Measurements from ENCODE around the gene PDGFB.

PDGFB gene

DNA sequence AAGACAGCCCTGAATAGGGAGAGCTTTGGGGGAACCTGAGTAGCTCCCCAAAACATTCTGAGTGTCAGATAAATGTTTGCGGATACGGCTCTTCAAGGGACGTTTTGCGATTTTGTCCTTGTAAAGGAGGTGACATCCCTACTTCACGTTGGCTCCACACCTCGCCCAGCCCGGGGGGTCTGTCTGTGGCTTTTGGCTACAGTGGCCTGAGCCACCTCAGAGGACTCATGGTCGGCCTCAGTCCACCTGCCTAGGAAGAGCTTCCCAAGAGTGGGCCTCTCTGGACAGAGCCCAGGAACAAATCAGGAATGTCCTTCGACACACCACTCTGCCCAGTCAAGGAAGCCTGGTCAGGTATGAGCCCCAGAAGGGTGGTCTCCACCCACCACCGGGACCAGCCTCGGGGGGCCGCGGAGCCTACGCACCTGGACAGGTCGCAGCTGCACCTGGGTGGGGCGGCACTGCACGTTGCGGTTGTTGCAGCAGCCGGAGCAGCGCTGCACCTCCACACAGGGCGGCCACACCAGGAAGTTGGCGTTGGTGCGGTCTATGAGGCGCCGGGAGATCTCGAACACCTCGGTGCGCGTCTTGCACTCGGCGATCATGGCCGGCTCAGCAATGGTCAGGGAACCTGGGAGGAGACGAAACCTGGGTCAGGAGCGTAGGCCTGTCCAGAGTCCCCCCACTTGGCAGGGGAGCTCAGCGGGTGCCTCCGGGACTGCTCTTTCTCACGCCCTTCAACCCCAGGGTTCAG lies 13.4 kb downstream of the PDGFB start:
- H3K27ac ChIP-seq (ENCODE audit: low read depth, low read length, severe bottlenecking) = no peak overlapping the region
- H3K9me3 ChIP-seq (ENCODE audit: control insufficient read depth, low read length) = no peaks in the 10 kb centered on the region
- H3K4me3 ChIP-seq (ENCODE audit: extremely low read depth, insufficient read depth, low read length, poor library complexity, severe bottlenecking) = no peak overlapping the region
- peaks cover 42% of the 10 kb centered on the region for H3K36me3 ChIP-seq (ENCODE audit: control insufficient read depth, insufficient read depth, low read length)
- WGBS, 2 experiments (ENCODE audit: insufficient coverage in 2 of 2) = 92% methylated on average over 36 to 37 of the region's 37 CpGs
- H3K4me1 ChIP-seq (ENCODE audit: control insufficient read depth, insufficient read depth, low read length, poor library complexity, severe bottlenecking) = peaks cover 46% of the 10 kb centered on the region

DNA sequence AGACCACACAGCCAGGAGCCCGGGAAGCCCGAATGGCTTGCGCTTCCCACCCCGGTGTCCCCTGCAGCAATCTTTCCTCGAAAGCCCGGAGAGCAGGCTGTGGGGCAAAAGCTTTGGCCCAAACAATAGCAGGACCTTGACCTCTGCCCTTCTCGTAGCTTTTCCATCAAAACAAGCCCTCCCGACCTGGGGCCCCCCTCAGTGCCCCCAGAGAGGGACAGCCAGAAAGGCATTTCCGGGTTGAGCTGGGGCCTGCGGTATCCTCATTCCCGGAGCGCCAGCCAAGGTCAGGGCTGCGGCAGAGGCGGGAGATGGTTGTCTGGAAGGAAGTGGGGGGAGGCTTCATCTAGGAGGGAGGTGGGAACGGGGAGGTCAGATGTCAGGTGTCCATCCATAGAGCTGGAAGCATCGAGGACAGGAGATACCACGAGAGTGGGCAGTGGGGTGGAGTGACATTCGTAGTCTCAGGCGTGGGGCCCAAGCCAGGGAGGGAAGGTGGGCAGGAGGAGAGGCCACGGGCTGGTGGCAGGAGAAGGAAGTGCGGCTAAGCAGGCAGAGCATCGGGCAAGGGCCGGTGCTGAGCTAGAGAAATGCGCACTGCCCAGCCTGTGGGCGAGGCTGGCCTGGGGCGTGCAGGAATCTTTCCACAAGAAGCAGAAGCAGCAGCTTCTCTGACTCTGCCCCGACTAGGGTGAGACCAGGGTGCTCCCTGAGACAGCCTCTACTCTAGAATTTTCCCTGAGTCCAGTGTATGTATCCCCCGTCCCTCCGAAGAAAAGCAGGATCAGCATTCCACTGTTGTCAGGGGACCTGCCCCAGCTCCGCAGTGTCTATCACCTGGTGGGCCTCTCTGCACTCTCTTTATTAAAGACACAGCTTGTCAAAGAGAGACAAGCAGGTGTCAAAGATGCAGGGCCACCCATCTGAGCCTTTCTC lies 14.3 kb downstream of the PDGFB start:
- no peaks in the 10 kb centered on the region for H3K9me3 ChIP-seq (ENCODE audit: control insufficient read depth, low read length)
- H3K27ac ChIP-seq (ENCODE audit: low read depth, low read length, severe bottlenecking) = no peak overlapping the region
- 37 to 39% methylated on average over 26 to 29 of the region's 30 CpGs for WGBS, 2 experiments (ENCODE audit: insufficient coverage in 2 of 2)
- peaks cover 44% of the 10 kb centered on the region for H3K36me3 ChIP-seq (ENCODE audit: control insufficient read depth, insufficient read depth, low read length)
- no peak overlapping the region for H3K4me3 ChIP-seq (ENCODE audit: extremely low read depth, insufficient read depth, low read length, poor library complexity, severe bottlenecking)
- peaks cover 43% of the 10 kb centered on the region for H3K4me1 ChIP-seq (ENCODE audit: control insufficient read depth, insufficient read depth, low read length, poor library complexity, severe bottlenecking)

DNA sequence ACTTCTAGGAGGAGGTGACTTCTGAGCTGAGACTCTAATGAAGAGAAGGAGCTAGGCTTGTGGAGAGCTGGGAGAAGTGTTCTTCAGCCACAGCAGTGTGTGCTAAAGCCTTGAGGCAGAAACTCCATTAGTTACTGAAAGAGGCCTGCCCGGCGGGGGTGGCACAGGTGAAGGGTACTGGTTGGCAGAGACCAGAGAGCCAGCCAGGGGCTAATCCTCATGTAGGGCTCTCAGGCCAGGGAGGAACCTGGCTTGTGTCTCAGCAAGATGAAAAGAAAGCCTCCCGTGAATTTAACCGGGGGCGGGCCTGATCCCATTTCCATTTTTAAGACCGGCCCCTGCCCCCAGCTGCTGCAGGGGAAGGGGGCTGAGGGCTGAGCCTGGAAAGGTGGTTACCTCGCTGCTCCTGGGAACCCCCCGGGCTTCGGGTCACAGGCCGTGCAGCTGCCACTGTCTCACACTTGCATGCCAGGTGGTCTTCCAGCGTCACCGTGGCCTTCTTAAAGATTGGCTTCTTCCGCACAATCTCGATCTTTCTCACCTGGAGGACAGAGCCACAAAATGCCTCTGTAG lies 15.0 kb downstream of the PDGFB start:
- Histone ChIP-seq H3K4me3 (ENCODE audit: extremely low read depth, insufficient read depth, low read length, poor library complexity, severe bottlenecking) (no peak overlapping the region), H3K4me1 (ENCODE audit: control insufficient read depth, insufficient read depth, low read length, poor library complexity, severe bottlenecking) (peaks cover 36% of the 10 kb centered on the region), H3K27ac (ENCODE audit: low read depth, low read length, severe bottlenecking) (no peak overlapping the region), H3K9me3 (ENCODE audit: control insufficient read depth, low read length) (no peaks in the 10 kb centered on the region), H3K36me3 (ENCODE audit: control insufficient read depth, insufficient read depth, low read length) (peaks cover 52% of the 10 kb centered on the region)
- WGBS, 2 experiments (ENCODE audit: insufficient coverage in 2 of 2) = 44 to 52% methylated on average over 13 to 14 of the region's 14 CpGs

DNA sequence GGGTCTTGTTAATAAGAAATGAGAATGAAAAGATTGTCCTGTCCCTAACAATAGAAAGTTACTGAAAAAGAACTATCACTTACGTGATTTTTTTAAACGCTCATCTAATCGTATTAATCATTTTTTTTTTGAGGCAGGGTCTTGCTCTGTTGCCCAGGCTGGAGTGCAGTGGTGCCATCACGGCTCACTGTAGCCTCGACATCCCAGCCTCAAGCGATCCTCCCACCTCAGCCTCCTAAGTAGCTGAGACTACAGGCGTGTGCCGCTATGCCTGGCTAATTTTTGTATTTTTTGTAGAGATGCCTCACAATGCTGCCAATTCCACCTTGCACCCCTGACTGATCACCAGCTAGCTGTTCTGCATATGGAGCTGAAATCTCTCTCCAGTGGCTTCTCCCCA lies 15.7 kb downstream of the PDGFB start:
- Histone ChIP-seq H3K4me1 (ENCODE audit: control insufficient read depth, insufficient read depth, low read length, poor library complexity, severe bottlenecking) (peaks cover 29% of the 10 kb centered on the region), H3K9me3 (ENCODE audit: control insufficient read depth, low read length) (no peaks in the 10 kb centered on the region), H3K4me3 (ENCODE audit: extremely low read depth, insufficient read depth, low read length, poor library complexity, severe bottlenecking) (no peak overlapping the region), H3K27ac (ENCODE audit: low read depth, low read length, severe bottlenecking) (no peak overlapping the region), H3K36me3 (ENCODE audit: control insufficient read depth, insufficient read depth, low read length) (peaks cover 56% of the 10 kb centered on the region)
- WGBS, 2 experiments (ENCODE audit: insufficient coverage in 2 of 2) = 98 to 100% methylated on average over 8 of the region's 8 CpGs

DNA sequence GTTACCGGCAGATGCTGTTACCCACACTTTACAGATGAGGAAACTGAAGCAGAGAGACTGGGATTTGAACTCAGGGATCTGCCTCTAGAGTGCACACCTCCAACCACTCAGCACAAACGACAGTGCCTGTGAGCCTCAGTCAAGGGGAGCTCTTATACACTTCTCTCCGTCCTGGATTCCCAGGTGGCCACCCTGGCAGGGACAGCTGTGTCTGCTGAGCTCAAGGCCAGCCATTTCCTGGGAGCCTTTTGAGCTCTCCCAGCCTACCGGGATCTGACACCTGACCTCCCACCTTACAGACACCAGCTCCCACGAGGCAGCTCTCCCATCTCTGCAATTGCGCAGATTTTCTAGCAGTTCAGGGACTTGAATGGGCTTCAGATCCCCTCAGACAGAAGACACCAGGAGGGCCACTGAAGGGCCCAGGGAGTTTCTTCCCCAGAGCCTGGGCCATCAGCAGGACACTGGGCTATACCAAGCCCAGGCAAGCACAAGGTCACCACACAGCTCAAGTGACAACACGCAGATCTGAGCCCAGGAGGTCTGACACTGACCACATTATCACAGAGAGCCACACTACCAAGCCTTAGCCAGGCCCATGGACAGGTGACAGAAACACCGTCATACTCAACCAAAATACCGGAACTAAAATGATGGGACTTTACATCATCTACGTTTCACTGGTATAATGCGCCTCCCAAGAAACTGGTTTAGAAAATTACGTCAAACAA lies 17.1 kb downstream of the PDGFB start:
- Histone ChIP-seq H3K4me1 (ENCODE audit: control insufficient read depth, insufficient read depth, low read length, poor library complexity, severe bottlenecking) (peaks cover 19% of the 10 kb centered on the region), H3K4me3 (ENCODE audit: extremely low read depth, insufficient read depth, low read length, poor library complexity, severe bottlenecking) (no peak overlapping the region), H3K27ac (ENCODE audit: low read depth, low read length, severe bottlenecking) (no peak overlapping the region), H3K9me3 (ENCODE audit: control insufficient read depth, low read length) (no peaks in the 10 kb centered on the region), H3K36me3 (ENCODE audit: control insufficient read depth, insufficient read depth, low read length) (peaks cover 60% of the 10 kb centered on the region)
- 82 to 91% methylated on average over 8 to 9 of the region's 12 CpGs for WGBS, 2 experiments (ENCODE audit: insufficient coverage in 2 of 2)

DNA sequence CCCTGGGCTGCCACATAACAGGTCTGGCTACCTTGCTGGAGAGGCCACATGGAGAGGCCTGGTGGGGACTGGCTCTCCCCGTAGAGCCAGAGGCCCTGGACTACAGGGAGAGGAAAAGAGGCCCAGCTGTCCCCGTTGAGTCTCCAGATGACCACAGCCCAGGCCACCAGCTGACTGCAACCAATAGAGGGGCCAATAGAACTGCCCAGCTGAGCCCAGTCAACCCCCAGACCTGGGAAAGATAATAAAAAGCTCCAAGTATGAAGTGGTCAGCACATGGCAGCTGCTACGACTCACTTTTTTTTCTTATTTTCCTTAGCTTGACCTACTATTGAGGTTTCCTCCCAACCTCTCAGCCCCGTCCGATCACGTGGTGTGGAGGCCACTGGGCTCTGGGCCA lies 18.4 kb downstream of the PDGFB start:
- peaks cover 15% of the 10 kb centered on the region for H3K4me1 ChIP-seq (ENCODE audit: control insufficient read depth, insufficient read depth, low read length, poor library complexity, severe bottlenecking)
- 94 to 95% methylated on average over 6 of the region's 6 CpGs for WGBS, 2 experiments (ENCODE audit: insufficient coverage in 2 of 2)
- no peak overlapping the region for H3K4me3 ChIP-seq (ENCODE audit: extremely low read depth, insufficient read depth, low read length, poor library complexity, severe bottlenecking)
- no peaks in the 10 kb centered on the region for H3K9me3 ChIP-seq (ENCODE audit: control insufficient read depth, low read length)
- H3K36me3 ChIP-seq (ENCODE audit: control insufficient read depth, insufficient read depth, low read length) = peaks cover 57% of the 10 kb centered on the region
- H3K27ac ChIP-seq (ENCODE audit: low read depth, low read length, severe bottlenecking) = no peak overlapping the region

DNA sequence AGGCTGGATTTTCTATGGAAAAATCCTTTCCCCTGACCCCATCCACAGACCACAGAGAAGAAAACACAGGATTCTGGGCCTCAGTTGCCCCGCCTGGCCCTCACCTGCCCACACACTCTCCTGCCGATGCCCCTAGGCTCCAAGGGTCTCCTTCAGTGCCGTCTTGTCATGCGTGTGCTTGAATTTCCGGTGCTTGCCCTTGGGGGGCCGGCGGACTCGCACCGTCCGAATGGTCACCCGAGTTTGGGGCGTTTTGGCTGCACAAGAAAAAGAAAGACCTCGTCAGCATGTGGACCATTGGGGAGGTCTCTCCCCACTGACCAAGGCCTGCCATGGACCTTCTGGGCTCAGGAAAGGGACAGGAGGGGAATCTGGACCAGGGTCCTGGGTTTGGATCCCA lies 19.2 kb downstream of the PDGFB start:
- Histone ChIP-seq H3K4me1 (ENCODE audit: control insufficient read depth, insufficient read depth, low read length, poor library complexity, severe bottlenecking) (peaks cover 8% of the 10 kb centered on the region), H3K4me3 (ENCODE audit: extremely low read depth, insufficient read depth, low read length, poor library complexity, severe bottlenecking) (no peak overlapping the region), H3K36me3 (ENCODE audit: control insufficient read depth, insufficient read depth, low read length) (peaks cover 51% of the 10 kb centered on the region), H3K27ac (ENCODE audit: low read depth, low read length, severe bottlenecking) (no peak overlapping the region), H3K9me3 (ENCODE audit: control insufficient read depth, low read length) (no peaks in the 10 kb centered on the region)
- 92 to 96% methylated on average over 13 of the region's 13 CpGs for WGBS, 2 experiments (ENCODE audit: insufficient coverage in 2 of 2)

DNA sequence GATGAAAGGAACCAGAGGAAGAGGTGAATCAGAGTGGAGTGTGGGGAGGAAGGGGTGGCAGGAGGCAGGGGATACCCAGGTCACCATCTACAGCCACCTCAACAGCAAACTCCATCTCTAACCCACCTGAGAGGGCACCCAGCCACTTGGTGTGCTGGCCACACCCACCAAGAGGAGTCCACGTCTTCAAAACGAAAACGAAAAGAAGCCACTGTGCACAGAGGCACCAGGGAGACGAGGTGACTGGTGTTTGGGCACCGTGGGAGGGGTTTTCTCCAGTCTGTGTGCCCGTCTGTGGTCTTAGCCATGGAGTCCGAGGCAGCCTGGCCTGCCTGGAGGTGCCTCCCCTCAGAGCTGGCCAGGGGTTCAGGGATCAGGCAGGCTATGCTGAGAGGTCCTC lies 20.2 kb downstream of the PDGFB start:
- no peaks in the 10 kb centered on the region for H3K9me3 ChIP-seq (ENCODE audit: control insufficient read depth, low read length)
- no peaks in the 10 kb centered on the region for H3K4me1 ChIP-seq (ENCODE audit: control insufficient read depth, insufficient read depth, low read length, poor library complexity, severe bottlenecking)
- no peak overlapping the region for H3K27ac ChIP-seq (ENCODE audit: low read depth, low read length, severe bottlenecking)
- no peak overlapping the region for H3K4me3 ChIP-seq (ENCODE audit: extremely low read depth, insufficient read depth, low read length, poor library complexity, severe bottlenecking)
- WGBS, 2 experiments (ENCODE audit: insufficient coverage in 2 of 2) = 82 to 97% methylated on average over 7 of the region's 7 CpGs
- H3K36me3 ChIP-seq (ENCODE audit: control insufficient read depth, insufficient read depth, low read length) = peaks cover 46% of the 10 kb centered on the region

DNA sequence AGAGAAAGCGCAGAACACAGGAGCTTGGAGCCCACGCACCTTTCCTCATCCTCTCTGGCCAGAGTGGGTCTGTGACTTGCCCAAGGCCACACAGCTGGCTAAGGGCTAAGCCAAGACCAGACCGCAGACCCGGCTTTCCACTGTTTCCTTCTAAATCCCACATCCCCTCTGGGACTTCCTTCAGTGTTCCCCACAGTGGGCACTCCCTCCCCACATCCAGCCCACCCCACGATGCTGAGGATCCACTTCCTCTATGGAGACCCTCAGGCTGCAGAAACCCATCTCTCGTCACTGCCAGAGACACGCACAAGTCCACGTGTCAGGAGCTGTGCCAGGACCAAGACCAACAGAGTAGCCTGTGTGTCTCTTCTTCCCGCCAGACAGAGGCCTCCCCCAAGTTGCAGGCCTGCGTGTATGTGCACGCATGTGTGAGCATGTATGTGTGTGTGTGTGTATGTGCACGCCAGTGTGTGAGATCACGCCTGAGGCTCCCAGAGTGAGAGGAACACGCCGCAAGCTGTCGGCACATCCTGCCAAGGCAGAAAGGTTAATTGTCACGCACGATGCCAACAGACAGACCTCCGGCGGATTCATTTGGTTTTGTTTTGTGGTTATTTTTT lies 21.6 kb downstream of the PDGFB start:
- WGBS, 2 experiments (ENCODE audit: insufficient coverage in 2 of 2) = 93 to 94% methylated on average over 15 of the region's 20 CpGs
- peaks cover 39% of the 10 kb centered on the region for H3K36me3 ChIP-seq (ENCODE audit: control insufficient read depth, insufficient read depth, low read length)
- H3K4me3 ChIP-seq (ENCODE audit: extremely low read depth, insufficient read depth, low read length, poor library complexity, severe bottlenecking) = no peak overlapping the region
- H3K27ac ChIP-seq (ENCODE audit: low read depth, low read length, severe bottlenecking) = no peak overlapping the region
- no peaks in the 10 kb centered on the region for H3K9me3 ChIP-seq (ENCODE audit: control insufficient read depth, low read length)
- H3K4me1 ChIP-seq (ENCODE audit: control insufficient read depth, insufficient read depth, low read length, poor library complexity, severe bottlenecking) = no peaks in the 10 kb centered on the region

Data from mesodermal cell (in vitro differentiated cells).